ENCODE data around the gene HOXB8. TPM values are rescaled to one million over a fixed set of nuclear protein-coding genes. Genes with fewer than 3 reads are reported as not detected.

The HOXB8 gene
- total RNA-seq, 1 experiment from 2014 or later = 28.2 TPM

DNA sequence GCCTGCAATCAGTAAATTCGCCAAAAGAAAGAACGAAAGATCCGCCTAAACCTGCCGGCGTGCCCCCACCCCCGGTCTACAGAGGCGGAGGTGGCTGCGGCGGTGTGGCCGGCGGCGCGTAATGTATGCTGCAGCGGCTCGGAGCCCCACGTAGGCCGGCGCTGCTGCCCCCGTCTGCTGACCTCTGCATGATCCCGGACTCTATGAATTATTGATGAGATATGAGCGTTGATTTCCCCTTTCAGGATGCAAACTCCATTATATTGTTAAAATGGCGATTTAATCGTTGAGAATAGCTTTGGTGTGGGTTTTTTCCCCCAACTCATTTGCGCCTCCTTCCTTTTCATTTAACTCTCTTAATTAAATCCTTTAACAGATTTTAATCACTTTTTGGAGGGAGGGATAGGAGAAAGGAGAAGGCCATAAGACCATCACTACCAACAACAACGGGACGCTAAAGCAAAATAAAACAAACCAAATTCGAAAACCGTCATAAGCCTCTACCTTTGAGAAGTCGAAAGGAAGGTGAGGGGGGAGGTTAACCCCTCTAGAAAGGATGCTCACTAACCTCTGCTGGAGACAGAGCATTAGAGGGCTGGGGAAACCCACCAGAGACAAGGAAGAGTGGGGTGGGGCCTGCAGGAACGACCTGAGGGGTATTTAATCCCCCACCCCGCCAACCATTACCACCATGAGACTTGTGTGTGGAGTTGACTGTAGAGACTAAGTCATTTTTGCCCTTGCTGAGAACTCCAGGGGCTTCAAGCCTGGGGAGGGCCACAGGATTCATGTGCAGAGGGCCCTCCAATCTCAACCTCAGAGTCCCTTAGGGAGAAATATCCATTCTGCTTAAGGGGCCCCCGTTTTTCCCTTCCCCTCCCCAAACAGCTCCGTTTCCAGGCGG lies 28.5 kb downstream of the HOXB8 start:
- no TSS peak for BruUV-seq (replicated peaks)
- CTCF ChIA-PET = interaction anchor here (0.6 to 1.4 kb wide), 3 partner anchors 31 to 251 kb away, joined by 3 to 5 read pairs (median 4); no protein-coding TSS in a partner anchor
- Mint-ChIP-seq H3K27me3 (ENCODE audit: unreplicated experiment) (peaks cover 16% of the 10 kb centered on the region), H3K9me3 (ENCODE audit: low read depth, unreplicated experiment) (no peaks in the 10 kb centered on the region), H3K36me3 (ENCODE audit: insufficient read depth, unreplicated experiment) (peaks cover 95% of the 10 kb centered on the region), H3K27ac (ENCODE audit: unreplicated experiment) (peak overlapping the region; percentile 95), H3K4me1 (ENCODE audit: low read depth, unreplicated experiment) (peaks cover 81% of the 10 kb centered on the region), H3K4me3 (ENCODE audit: low read depth, unreplicated experiment) (peak overlapping the region; percentile 88)
- DNase-seq = peak; percentile 75
- TF ChIP-seq, protein P1, sequence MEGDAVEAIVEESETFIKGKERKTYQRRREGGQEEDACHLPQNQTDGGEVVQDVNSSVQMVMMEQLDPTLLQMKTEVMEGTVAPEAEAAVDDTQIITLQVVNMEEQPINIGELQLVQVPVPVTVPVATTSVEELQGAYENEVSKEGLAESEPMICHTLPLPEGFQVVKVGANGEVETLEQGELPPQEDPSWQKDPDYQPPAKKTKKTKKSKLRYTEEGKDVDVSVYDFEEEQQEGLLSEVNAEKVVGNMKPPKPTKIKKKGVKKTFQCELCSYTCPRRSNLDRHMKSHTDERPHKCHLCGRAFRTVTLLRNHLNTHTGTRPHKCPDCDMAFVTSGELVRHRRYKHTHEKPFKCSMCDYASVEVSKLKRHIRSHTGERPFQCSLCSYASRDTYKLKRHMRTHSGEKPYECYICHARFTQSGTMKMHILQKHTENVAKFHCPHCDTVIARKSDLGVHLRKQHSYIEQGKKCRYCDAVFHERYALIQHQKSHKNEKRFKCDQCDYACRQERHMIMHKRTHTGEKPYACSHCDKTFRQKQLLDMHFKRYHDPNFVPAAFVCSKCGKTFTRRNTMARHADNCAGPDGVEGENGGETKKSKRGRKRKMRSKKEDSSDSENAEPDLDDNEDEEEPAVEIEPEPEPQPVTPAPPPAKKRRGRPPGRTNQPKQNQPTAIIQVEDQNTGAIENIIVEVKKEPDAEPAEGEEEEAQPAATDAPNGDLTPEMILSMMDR (IDR thresholded peaks at IDR 0.05; ENCODE audit: unreplicated experiment) = no peak
- intact Hi-C loops (cut with micrococcal nuclease; ENCODE audit: unreplicated experiment) = no loop called here

DNA sequence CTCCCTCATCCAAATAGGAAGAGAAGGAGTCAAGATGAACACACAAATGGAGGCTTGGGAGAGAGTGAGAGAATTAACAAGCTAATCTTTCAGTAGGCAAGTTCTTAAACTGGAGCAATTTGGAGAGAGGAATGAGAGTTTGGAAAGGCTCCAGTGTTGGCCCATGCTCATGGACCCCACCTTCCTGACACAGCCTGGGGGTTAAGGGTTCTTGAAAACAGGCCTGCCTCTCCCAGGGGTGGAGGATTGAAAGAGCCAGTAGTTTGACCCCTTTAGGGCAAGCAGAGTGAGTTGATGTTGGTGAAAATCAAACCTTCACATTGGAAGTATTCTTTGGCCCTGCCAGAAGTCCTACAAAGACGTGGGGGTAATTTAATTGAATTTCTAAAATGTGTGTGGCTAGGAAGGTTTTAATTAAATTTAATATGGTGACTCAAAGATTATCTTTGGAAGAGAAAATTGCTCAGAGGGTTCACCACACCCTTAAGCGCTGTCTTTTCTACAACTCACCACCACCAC lies 30.8 kb downstream of the HOXB8 start:
- Mint-ChIP-seq H3K36me3 (ENCODE audit: insufficient read depth, unreplicated experiment) (peaks cover 95% of the 10 kb centered on the region), H3K9me3 (ENCODE audit: low read depth, unreplicated experiment) (no peaks in the 10 kb centered on the region), H3K27ac (ENCODE audit: unreplicated experiment) (peak overlapping the region; percentile 95), H3K27me3 (ENCODE audit: unreplicated experiment) (peaks cover 24% of the 10 kb centered on the region), H3K4me1 (ENCODE audit: low read depth, unreplicated experiment) (peaks cover 78% of the 10 kb centered on the region), H3K4me3 (ENCODE audit: low read depth, unreplicated experiment) (peak overlapping the region; percentile 88)
- CTCF ChIA-PET = interaction anchor here (0.8 to 0.9 kb wide), 2 partner anchors 22 to 62 kb away, joined by 3 to 4 read pairs; no protein-coding TSS in a partner anchor
- no peak for DNase-seq
- BruUV-seq (replicated peaks) = no TSS peak
- TF ChIP-seq, protein P1 (IDR thresholded peaks at IDR 0.05; ENCODE audit: unreplicated experiment) = no peak
- intact Hi-C loops (cut with micrococcal nuclease; ENCODE audit: unreplicated experiment) = no loop called here

DNA sequence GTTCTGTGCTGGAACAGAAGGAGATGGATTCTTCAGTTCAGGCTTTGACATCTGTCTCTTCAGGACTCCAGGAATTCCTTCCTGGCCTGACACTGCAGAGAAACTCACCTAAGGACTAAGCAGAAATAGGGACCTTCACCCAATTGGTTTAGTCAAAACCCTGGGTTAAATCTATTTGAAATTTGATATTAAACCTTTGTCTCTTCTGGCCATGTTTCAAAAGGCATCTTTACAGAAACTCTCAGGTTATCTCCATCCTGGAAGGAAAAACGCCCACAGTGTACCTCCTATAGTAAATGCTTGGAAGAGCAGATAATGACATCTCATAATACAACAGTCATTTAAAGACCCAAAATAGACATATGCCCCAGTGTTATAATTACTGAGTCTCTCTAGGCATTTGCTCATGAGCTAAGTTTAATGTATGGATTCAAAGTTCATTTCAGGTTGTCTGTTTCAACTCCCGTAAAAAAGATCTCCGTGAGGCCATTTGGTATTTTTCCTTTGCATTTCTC lies 31.3 kb downstream of the HOXB8 start:
- H3K27me3 Mint-ChIP-seq (ENCODE audit: unreplicated experiment) = peaks cover 29% of the 10 kb centered on the region
- H3K4me3 Mint-ChIP-seq (ENCODE audit: low read depth, unreplicated experiment) = peak overlapping the region; percentile 88
- H3K4me1 Mint-ChIP-seq (ENCODE audit: low read depth, unreplicated experiment) = peaks cover 80% of the 10 kb centered on the region
- H3K9me3 Mint-ChIP-seq (ENCODE audit: low read depth, unreplicated experiment) = no peaks in the 10 kb centered on the region
- intact Hi-C loops (cut with micrococcal nuclease; ENCODE audit: unreplicated experiment) = no loop called here
- peaks cover 96% of the 10 kb centered on the region for H3K36me3 Mint-ChIP-seq (ENCODE audit: insufficient read depth, unreplicated experiment)
- DNase-seq = no peak
- H3K27ac Mint-ChIP-seq (ENCODE audit: unreplicated experiment) = peak overlapping the region; percentile 95
- TF ChIP-seq, protein P1 (IDR thresholded peaks at IDR 0.05; ENCODE audit: unreplicated experiment) = no peak
- CTCF ChIA-PET = interaction anchor here (0.6 to 1.5 kb wide), 5 partner anchors 21 to 324 kb away, joined by 3 to 7 read pairs (median 4); no protein-coding TSS in a partner anchor
- BruUV-seq (replicated peaks) = no TSS peak

DNA sequence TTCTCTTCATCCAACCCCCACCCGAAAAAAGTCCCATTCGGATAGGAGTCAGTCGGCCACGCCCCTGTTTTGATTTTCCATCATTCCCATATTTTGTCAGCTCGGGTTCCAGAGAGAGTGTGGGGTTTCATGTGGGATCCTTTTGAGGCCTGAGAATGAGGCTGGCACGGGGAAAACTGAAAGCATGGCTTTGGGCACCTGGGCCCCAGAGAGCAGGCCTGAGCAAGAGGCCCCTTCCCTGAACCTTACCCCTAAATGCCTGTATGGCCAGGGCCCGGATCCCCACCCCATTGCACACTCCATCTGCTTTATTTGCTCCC lies 32.4 kb downstream of the HOXB8 start:
- CTCF ChIA-PET = interaction anchor here (0.7 to 1.5 kb wide), 4 partner anchors 19 to 323 kb away, joined by 3 to 7 read pairs (median 4); no protein-coding TSS in a partner anchor
- Mint-ChIP-seq H3K27ac (ENCODE audit: unreplicated experiment) (peak overlapping the region; percentile 95), H3K36me3 (ENCODE audit: insufficient read depth, unreplicated experiment) (peaks cover 96% of the 10 kb centered on the region), H3K9me3 (ENCODE audit: low read depth, unreplicated experiment) (no peaks in the 10 kb centered on the region), H3K4me1 (ENCODE audit: low read depth, unreplicated experiment) (peaks cover 71% of the 10 kb centered on the region), H3K4me3 (ENCODE audit: low read depth, unreplicated experiment) (no peak overlapping the region), H3K27me3 (ENCODE audit: unreplicated experiment) (peaks cover 36% of the 10 kb centered on the region)
- BruUV-seq (replicated peaks) = no TSS peak
- intact Hi-C loops (cut with micrococcal nuclease; ENCODE audit: unreplicated experiment) = no loop called here
- TF ChIP-seq, protein P1 (IDR thresholded peaks at IDR 0.05; ENCODE audit: unreplicated experiment) = no peak
- no peak for DNase-seq

Data from Calu3 (cell line).